NCI-H748 (cell line): ENCODE results near the gene DNAH11.
"Not testable (repeated sequence)": the region's sequence is repeated elsewhere in the genome, so short reads cannot be mapped to it uniquely, and the experiment has no call there.

ENCODE experiments used
- DNase-seq: peaks from one replicate; lab custom pipeline; 2025; ENCODE audit not compliant: unreplicated experiment; lab: John Stamatoyannopoulos, UW

DNAH11 gene

DNA sequence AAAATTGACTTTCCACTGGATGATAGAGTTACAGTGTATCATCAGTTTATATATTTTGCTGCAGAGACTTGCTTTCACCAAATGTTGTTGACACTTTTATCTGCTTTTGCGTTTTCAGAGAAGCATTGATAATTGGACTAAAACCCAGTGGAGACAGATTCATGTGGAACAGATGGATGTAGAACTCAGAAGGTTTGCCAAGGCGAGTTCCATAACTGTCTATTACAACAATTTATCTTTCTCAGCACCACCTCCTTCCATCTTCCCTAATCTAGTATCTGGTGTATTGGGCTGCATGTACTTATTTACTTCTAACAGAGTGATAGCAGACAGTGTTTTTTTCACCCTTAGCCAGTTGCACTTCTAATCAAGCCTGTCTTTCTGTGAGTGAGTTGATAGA, 73.3 kb downstream of the DNAH11 start:
- DNase-seq: no peak

DNA sequence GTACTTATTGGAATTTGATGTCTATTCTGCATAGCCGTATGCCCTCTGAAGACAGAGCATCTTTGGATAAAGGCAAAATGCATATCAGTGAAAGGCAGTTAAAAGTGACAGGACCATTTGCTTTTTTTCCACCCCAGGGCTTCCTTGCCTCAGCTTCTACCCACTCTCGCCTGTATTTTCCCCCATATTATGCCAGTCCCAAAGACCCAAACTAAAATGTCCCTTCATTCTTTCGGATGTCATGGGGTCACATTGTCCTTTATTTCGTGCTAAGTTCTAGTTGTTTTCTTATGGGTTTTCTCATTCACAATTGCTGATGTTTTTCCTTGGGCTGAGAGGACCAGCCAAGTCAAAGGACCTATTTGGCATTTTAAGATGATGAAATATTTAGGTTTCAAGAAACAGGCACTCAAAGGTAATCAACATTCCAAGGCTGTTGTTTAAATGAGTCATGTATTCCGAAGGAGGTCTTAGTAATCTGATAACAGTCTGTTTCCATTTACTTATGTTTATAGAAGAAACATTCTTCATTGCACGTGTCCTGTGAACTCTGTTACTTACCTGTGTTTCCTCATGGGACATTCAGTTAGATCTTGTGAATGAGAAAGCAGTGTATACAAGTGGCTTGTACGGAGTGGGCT, 74.1 kb downstream of the DNAH11 start:
- DNase-seq: no peak

DNA sequence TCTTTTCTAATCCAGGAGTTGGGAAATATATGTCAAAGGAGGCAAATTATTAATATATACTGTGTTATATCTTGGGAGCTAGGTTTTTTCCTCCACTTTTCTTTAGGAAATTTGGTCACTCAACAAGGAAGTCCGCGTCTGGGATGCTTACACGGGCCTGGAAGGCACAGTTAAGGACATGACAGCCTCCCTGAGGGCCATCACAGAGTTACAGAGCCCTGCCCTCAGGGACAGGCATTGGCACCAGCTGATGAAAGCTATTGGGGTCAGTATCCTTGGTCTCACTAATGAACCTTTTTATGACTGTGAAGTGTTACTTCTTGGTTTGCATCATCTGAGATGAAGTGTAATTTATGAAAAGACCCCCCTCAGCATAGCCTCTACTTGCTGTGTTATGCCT, 74.7 kb downstream of the DNAH11 start:
- no peak for DNase-seq

DNA sequence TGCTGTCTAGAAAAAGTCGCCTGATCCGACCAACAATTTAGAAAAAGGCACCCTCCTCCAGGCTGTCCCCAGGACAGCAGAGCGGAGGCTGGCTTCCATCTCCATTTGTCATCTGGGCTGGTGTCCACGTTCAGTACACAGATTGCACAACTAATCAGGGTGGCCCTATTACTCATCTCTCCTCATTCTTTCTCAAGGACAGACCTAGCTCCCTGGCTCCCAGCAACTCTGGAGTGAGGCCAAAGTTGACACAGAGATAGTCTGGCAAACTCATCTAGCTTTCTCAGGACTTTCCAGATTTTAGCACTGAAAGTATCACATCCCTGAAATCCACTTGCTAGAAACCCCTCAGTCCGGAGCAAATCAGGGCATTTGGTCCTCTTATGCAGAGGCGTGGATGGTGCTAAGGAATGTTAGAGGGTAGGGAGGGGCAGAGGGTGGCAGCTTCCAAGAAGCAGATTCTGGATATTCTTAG, 75.1 kb downstream of the DNAH11 start:
- no peak for DNase-seq

DNA sequence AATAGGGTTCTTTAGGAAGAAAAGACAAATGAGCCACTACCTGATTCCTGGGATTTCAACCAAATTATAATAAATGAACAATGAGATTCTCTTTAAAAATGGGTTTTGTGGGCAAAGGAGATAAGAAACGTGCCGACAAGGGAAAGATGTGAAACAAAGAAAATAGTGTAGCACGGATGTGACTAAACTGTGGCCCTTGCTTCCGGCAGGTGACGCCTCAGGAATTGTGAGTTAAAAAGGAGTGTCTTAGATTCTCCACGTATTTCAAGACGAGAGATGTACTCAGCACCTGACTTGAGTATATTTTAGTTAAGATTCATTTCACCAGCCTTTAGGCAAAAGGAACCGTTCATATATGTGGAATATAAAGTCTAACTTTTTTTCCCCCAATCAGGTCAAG, 75.9 kb downstream of the DNAH11 start:
- no peak for DNase-seq

DNA sequence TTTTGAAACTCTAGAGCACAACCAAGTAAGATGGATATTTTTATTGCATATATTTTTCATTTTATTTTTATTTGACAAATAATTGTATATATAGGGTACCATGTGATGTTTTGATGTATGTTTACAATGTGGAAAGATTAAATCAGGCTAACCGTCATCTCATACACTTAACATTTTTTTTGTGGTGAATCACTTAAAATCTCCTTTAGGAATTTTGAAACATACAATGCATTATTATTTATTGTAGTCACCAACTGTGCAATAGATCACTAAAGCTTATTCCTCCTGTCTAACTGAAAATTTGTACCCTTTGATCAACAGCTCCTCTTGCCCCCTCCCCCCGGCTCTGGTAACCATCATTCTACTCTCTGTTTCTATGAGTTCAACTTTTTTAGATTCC, 77.2 kb downstream of the DNAH11 start:
- no peak for DNase-seq

DNA sequence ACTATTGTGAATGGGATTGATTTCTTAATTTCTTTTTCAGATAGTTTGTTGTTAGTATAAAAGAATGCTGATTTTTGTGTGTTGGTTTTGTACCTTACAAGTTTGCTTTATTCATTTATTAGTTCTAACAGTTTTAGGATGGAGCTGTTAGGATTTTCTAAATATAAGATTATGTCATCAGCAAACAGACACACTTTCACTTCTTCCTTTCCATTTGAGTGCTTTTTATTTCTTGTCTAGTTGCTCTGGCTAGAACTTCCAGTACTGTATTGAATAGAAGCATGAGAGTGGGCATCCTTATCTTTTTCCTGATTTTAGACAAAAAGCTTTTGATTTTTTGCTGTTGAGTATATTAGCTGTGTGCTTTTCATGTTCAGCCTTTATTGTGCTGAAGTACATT, 81.5 kb downstream of the DNAH11 start:
- DNase-seq: no peak

DNA sequence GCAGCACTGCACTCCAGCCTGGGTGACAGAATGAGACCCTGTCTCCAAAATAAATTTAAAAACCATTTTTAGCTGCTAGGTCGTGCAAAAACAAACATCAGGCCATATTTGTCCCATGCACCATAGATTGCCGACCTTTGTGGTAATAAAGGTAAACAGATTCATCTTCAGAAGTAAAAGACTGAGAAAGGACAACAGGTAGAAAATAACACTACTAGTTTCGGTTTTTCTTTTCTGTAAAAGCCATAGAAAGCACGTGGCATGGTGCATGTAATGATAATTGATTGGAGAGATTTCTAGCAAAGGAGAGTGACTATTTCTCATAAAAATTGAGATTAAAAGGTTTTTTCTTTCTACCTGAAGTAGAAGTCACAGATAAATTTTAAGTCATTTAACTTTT, 93.9 kb downstream of the DNAH11 start:
- DNase-seq: no peak

DNA sequence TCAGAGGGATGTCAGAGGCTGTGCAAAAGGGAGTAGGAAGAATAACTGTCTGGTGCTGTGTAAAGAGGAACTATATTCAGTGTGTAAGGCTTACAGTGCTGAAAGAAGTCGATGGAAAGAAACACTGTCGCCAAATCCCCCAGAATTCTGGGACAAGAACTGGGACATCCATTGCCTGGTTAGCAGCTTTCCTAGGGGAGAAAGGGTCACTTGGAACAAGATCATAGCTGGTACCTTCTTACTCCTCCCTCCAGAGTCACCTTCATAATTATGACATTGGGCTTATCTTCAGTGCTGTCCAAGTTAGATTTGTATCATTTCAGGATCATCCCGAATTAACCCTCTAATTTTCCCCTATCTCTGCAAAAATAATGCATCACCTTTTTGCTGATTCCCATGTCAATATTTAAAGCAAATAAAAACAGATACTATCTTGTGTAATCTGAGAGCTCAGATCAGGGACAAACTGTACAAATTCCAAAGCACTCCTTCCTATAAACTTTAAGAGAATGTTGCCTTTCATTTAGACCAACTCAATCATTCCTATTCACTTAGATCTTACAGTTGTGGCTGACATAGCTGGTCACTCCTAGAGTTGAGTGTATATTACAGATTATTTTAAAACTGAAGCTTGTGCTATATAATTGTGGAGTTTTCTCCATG, 96.5 kb downstream of the DNAH11 start:
- DNase-seq: no peak

DNA sequence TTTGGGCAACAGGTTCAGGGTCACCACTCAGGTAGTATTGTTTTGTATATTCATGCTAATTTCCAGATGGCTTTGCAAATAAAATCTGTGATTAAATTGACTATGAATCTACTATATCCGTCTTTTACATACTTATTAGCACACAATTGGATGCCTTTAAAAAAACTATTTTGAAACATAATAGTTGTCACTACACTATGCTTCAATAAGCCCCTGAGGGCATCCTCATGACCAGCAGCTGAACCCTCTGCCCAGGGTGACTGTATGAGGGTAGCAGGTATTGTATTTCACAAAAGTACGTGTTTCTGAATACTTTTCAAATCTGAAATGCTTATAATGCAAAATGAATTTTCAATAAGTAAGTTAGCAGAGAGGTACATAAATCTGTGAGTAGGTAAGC, 97.3 kb downstream of the DNAH11 start:
- DNase-seq: peak; percentile 42

DNA sequence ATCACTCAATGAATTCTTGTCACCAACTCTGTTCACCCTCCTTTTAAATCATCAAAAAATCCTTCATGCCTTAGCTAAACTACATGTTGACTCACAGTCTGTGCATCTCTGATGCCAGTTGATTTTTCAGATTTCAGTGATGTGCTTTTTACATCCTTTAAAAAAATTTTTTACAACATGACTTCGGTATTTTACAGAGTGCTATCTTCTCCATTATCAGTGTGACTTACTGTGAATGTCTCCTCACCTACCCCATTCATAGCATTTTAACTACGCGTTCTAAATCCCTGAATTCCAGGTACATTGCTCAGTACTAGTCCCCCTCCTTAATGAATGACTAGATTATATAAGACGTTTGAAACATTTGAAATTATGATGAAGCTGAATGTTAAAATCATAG, 98.7 kb downstream of the DNAH11 start:
- DNase-seq: no peak

DNA sequence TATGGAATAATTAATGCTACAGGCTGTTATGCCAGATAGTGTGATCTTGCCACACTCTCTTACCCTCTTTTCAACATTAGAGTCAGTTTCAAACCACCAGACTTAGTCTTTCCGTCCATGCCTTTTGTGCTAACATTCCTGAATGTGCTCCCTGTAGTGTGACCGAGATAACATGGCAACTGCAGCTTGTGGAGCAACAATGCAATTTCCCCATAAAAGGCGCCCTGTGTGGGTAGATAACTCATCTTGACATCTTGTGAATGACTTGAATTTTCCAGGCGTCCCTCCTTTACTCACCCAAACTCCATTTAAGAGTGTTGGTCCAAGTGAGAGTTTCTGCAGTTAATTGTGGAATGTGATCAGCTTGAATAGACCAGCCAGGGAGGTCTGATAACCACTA, 99.6 kb downstream of the DNAH11 start:
- DNase-seq: no peak

DNA sequence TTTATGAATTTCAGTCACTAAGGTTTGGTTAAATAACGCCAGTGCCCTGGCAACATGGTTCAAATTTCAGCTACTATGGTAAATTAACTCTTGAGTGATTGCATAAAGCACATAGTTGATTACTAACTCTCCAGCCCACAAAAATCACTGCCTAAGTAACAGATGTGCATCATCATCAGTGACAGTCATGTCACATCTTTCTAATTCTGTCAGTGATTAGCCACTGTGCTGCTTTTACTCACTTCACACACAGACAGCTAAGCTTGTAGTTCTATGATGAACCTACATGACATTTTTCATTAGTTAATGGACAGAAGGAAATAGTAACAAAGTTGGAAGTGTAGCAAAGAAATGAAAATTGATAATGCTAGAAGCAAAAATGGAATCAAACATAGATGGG, 108.9 kb downstream of the DNAH11 start:
- peak; percentile 65 for DNase-seq

DNA sequence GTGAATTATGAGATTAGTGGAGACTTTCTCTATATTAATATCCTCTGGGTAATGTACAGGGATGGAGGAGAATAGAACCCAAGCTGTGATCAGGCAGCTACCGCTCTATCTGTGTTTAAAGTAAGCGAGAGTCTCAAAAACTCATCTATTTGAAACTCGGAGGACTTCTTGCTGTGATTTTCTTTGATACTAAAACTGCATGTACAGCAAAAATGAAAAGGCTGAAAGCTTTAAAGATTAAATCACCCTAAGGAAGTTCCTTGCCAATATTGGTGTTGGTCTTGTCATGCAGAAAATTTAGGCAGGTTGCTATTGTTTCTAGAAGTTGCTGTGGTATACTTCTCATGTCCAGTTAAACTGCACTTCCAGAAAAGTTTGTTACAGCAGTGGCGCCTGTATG, 110.8 kb downstream of the DNAH11 start:
- no peak for DNase-seq

DNA sequence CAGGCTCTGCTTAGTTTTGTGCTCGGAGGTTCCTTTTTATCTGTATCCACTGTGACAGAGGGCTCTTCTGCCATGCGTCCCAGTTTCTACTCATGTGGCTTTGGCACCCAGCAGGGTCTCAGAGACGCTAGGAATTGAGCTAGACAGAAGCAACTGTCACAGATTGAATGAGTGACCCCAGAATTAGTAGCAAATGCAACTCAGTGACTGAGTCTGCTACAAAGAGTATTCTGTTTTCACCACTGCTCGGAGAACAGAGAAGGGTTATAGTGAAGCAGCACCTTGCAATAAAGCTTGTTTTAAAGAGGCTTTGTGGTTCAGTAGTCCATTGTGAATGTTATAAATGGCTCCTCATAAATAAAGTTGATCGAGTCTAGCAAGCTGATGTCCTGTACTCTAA, 113.2 kb downstream of the DNAH11 start:
- DNase-seq: no peak

DNA sequence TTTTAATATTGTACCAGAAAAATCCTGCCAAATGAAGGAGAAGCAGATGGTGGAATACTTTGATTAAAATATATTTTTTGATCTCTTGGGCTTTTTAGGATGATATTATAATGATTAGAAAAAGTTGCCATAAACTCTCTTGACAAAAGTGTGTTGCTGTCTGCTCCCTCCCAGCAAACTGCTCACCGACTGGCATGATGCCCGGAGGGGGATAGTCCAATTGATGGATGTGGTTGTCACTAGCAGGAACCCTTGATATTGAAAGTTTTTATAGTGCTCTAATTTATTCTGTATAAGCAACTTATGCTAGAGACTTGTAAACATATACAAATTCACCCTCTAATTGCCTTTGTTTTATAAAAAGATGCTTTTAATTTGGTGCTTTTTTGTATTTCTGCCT, 114.0 kb downstream of the DNAH11 start:
- no peak for DNase-seq

DNA sequence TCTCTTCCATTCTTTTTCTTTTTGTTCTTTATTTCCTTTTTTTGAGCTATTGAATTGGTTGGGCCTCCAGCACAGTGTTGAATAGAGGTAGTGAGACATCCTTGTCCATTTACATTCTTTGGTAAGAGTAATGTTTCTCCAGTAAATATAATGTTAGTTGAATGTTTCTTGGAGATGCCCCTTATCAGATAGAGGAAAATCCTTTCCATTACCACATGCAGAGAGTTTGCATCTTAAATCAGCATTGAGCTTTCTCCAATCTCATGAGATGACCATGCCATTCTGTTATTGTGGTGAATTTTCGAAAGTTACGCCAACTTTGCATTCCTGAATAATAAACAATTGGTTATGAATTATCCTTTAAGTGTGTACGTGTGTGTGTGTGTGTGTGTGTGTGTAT, 127.7 kb downstream of the DNAH11 start:
- DNase-seq: no peak

DNA sequence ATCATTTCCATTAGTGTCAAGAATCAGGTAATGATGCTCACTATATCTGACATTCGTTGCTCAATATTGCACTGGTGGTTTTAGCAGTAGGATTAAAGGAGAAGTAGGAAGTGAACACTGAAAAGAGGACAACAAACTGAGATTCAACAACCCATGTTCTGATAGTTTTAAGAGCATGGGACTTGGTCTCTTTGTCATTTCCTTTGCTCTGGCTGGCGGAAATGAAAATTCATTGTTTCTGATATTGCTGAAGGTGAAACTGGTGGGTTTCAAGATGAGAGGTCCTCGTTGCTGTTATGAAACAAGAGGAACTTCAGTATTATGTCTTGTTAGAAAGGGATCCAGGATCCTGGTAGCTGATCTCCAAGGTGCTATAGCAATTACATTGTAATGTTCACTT, 129.0 kb downstream of the DNAH11 start:
- DNase-seq: no peak

DNA sequence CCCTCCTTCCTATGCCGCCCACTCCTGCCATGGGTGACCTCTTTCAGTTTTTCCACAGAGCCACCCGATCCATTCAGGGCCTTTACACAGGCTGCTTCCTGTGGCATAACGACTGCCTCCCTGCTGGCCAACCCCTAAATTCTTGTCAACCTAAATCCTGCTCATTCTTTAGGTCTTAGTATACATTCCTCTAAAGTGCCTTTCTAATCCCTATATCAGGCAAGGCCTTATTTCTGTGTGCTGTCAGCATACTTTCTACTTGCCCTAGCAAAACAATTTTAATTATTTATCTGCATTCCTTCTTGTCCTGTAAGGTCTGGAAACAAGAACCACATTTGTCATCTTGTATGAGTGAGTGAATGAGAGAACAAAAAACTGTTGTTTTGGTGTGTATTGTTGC, 132.4 kb downstream of the DNAH11 start:
- no peak for DNase-seq

DNA sequence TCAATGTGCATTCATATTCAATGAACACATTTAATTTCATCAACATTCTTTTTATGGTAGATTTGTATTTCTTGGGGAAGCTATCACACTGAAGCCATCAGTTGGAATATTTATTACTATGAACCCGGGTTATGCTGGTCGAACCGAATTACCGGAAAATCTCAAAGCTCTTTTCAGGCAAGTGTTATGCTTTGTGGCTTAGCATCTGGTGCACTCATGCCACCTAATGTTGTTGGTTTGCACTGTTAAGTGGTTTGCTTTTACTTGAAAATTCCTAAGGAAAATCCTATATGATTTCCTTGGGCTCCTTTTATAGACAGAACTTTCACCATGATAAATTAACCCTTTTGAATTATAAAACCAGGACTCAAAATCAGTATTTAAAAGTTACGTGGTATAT, 147.9 kb downstream of the DNAH11 start:
- DNase-seq: no peak

DNA sequence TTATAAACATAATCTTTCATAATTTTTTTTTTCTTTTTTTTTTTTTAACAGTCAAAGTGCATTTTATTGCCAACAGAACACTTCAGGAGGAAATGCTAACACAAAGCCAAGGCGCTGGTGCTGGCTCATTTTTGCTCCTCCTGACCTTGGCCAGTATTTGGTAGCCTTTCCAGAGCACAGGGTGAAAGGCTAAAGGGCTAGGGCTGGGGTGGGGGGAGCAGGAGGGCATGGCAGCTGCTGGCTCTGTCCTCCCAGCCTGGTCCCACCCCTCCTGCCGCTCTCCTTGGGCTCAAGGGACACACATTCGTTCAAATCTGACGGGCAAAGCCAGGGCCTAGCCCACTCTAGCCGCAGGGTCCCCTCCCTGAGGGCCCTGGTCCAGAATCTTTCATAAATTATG, 148.3 kb downstream of the DNAH11 start:
- not testable (repeated sequence) for DNase-seq

DNA sequence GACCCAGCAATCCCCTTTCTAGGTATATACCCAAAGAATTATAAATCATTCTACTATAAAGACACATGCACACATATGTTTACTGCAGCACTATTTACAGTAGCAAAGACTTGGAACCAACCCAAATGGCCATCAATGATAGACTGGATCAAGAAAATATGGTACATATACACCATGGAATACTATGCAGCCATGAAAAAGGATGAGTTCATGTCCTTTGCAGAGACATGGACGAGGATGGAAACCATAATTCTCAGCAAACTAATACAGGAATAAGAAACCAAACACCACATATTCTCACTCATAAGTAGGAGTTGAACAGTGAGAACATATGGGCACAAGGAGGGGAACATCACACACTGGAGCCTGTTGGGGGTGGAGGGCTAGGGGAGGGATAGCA, 157.7 kb downstream of the DNAH11 start:
- not testable (repeated sequence) for DNase-seq

DNA sequence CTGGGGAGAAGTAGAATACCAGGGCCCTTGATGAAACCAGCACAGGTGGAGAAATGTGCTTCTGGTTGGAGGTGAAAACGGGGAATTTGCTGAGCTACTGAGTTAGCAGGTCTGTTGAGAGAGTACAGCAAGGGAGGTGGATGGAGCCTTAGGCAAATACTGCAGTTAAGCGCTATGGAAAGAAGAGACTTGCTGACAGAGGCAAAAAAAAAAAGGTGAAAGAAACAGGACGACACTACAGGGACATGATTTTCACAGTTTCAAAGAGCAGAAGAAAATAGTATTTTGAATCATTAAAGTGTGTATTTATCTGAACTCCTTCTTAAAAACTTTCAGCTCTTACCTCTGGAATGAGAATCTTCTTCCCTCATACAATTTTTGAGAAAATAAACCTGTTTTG, 159.5 kb downstream of the DNAH11 start:
- DNase-seq: no peak
